Measurements from ENCODE around the gene GMPS. TPM values are rescaled to one million over a fixed set of nuclear protein-coding genes. Genes with fewer than 3 reads are reported as not detected.
A peak's percentile ranks its signal among the peaks of the same experiment; 100 is the strongest.
"Not testable (repeated sequence)": the region's sequence is repeated elsewhere in the genome, so short reads cannot be mapped to it uniquely, and the experiment has no call there.

GMPS gene
- total RNA-seq, 6 donors from 2014 or later = 9.4 to 38.0 (median 28.5) TPM

DNA sequence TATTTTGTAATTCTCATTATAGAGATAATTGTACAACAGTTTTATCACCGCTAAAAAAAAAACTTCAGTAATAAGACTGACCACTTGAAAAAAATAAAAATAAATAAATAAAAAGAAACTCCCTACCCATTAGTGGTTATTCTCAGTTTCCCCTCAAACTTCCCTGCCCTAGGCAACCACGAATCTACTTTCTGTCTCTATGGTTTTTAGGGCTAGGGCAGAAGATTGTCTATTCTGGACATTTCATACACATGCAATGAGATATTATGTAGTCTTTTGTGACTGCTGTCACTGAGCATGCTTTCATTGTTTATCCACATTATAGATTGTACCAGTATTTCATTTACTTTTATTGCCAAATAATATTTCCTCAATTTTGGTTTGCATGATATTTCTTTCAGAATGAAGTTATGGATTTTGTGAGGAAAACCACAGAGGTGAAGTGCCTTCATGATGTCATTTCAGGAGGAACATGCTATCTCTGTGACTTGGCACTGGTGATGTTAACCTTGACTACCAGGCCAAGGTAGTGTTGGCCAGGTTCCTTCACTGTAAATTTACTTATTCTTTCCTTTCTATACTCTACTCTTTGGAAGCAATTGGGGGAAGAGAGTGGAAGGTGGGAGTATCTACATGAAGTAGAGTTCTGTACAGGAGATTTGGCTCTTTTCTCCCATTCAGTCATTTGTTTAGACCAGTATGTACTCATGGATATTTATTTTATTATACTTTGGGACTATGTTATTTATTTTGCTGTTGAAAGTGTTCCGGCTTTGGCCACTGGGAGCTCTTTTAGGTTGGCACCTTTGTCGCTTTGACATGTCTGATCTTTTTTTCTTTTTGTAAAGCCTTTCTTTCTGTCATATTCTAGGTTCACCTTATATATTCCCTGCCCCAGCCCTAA, 86.3 kb downstream of the GMPS start:
- H3K36me3 ChIP-seq = no peaks in the 10 kb centered on the region
- H3K27me3 ChIP-seq = no peaks in the 10 kb centered on the region
- no peak overlapping the region for H3K27ac ChIP-seq
- ATAC-seq (ENCODE audit: low FRiP score in 2 of 2) = no peak
- TF ChIP-seq, protein P1, sequence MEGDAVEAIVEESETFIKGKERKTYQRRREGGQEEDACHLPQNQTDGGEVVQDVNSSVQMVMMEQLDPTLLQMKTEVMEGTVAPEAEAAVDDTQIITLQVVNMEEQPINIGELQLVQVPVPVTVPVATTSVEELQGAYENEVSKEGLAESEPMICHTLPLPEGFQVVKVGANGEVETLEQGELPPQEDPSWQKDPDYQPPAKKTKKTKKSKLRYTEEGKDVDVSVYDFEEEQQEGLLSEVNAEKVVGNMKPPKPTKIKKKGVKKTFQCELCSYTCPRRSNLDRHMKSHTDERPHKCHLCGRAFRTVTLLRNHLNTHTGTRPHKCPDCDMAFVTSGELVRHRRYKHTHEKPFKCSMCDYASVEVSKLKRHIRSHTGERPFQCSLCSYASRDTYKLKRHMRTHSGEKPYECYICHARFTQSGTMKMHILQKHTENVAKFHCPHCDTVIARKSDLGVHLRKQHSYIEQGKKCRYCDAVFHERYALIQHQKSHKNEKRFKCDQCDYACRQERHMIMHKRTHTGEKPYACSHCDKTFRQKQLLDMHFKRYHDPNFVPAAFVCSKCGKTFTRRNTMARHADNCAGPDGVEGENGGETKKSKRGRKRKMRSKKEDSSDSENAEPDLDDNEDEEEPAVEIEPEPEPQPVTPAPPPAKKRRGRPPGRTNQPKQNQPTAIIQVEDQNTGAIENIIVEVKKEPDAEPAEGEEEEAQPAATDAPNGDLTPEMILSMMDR (IDR thresholded peaks at IDR 0.05) = peak in 1 of 6 experiments; percentile 13
- TF ChIP-seq EP300 (IDR thresholded peaks at IDR 0.05) = no peak
- no peak for DNase-seq
- H3K4me3 ChIP-seq = no peak overlapping the region
- H3K4me1 ChIP-seq = peaks cover 0 to 10% (median 2%) of the 10 kb centered on the region in 4 donors
- H3K9me3 ChIP-seq = no peaks in the 10 kb centered on the region
- WGBS, 2 donors = 82 to 87% methylated on average over 4 of the region's 4 CpGs

DNA sequence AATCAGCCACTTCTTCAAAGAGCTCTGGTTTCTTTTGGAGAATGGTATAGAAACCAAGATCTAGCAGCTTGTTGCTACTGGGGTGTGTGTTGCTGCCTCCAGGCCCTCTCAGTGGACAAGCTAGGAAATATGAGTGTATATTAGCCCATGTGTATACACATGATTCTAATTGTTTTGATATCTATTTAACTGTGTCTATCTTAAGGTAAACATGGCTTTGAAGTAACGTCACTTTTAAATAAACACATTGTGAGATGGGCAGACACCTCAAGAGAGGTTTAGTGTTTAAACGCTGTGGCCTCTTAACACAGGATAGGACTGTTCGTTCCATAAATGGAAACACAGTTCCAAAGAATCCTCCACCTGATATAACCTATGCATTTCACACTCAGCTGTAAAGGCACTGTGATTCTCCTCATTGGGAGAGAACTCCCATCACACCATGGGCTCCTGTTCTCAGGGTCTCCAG, 87.0 kb downstream of the GMPS start:
- peaks cover 0 to 10% (median 2%) of the 10 kb centered on the region in 4 donors for H3K4me1 ChIP-seq
- no peak overlapping the region for H3K4me3 ChIP-seq
- no peaks in the 10 kb centered on the region for H3K36me3 ChIP-seq
- ATAC-seq (ENCODE audit: low FRiP score in 2 of 2) (no peak), DNase-seq (no peak)
- WGBS, 2 donors = 37 to 43% methylated on average over 3 of the region's 3 CpGs
- H3K27me3 ChIP-seq = no peaks in the 10 kb centered on the region
- no peaks in the 10 kb centered on the region for H3K9me3 ChIP-seq
- TF ChIP-seq POLR2A (IDR thresholded peaks at IDR 0.05) (no peak), EP300 (IDR thresholded peaks at IDR 0.05) (no peak), POLR2AphosphoS5 (IDR thresholded peaks at IDR 0.05) (no peak)
- TF ChIP-seq, protein P1 (IDR thresholded peaks at IDR 0.05) = no peak
- H3K27ac ChIP-seq = no peak overlapping the region

DNA sequence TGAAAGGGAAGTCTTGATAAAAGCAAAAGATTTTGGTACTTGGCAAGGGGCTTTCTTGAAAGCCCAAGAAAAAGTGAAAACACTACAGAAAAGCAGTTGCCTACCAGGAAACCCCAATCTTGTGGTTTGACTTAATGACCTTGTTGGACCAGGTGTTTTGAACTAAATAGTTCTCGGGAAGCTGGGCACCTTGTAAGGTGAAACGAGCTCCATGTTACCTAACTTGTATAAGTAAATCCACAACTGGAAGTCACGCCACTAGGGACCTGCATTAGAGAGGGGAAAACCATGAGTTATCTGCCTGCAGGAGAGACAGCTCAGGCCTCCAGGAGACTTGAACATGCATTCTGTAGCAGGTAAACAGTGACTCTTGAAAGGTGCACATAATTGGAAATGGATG, 88.2 kb downstream of the GMPS start:
- TF ChIP-seq EP300 (IDR thresholded peaks at IDR 0.05) = no peak
- no peak for TF ChIP-seq POLR2AphosphoS5 (IDR thresholded peaks at IDR 0.05)
- TF ChIP-seq, protein P1 (IDR thresholded peaks at IDR 0.05) = no peak
- TF ChIP-seq POLR2A (IDR thresholded peaks at IDR 0.05) = no peak

DNA sequence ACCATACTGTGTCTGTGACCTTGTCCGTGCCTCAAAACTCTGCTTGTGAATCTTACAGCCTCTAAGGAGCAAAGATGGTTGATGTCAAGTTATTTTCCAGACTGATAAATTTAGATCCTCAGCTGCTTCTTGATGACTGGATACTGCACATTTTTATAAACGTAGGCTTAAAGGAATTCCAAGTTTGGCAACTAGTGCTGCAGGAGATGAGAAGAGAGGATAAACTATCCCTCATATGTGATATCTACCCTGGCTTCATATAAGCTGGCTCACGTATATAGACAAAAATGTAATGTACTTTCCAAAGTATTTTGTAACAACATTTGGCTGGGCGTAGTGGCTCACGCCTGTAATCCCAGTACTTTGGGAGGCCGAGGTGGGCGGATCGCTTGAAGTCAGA, 89.6 kb downstream of the GMPS start:
- Histone ChIP-seq H3K4me3 (no peak overlapping the region), H3K9me3 (no peaks in the 10 kb centered on the region), H3K27me3 (no peaks in the 10 kb centered on the region), H3K27ac (no peak overlapping the region), H3K4me1 (peaks cover 0 to 10% (median 2%) of the 10 kb centered on the region in 4 donors), H3K36me3 (no peaks in the 10 kb centered on the region)
- DNase-seq (no peak), ATAC-seq (ENCODE audit: low FRiP score in 2 of 2) (peak in 1 of 2 donors; percentile 88)
- TF ChIP-seq, protein P1 (IDR thresholded peaks at IDR 0.05) = no peak
- TF ChIP-seq EP300 (IDR thresholded peaks at IDR 0.05) (no peak), POLR2A (IDR thresholded peaks at IDR 0.05) (no peak), POLR2AphosphoS5 (IDR thresholded peaks at IDR 0.05) (no peak)
- WGBS, 2 donors = 87 to 89% methylated on average over 8 of the region's 8 CpGs

More for the DNA sequence above, 88.2 kb downstream of the GMPS start:
- Histone ChIP-seq H3K9me3 (no peaks in the 10 kb centered on the region), H3K36me3 (no peaks in the 10 kb centered on the region), H3K27me3 (no peaks in the 10 kb centered on the region), H3K4me1 (peaks cover 0 to 10% (median 2%) of the 10 kb centered on the region in 4 donors), H3K4me3 (no peak overlapping the region), H3K27ac (no peak overlapping the region)
- 58 to 76% methylated on average over 3 of the region's 3 CpGs for WGBS, 2 donors
- ATAC-seq (ENCODE audit: low FRiP score in 2 of 2) (no peak), DNase-seq (no peak)

DNA sequence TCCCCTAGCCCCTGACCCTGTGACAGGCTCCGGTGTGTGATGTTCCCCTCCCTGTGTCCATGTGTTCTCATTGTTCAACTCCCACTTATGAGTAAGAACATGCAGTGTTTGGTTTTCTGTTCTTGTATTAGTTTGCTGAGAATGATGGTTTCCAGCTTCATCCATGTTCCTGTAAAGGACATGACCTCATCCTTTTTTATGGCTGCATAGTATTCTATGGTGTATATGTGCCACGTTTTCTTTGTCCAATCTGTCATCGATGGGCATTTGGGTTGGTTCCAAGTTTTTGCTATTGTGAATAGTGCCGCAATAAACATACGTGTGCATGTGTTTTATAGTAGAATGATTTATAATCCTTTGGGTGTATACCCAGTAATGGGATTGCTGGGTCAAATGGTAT, 90.6 kb downstream of the GMPS start:
- H3K36me3 ChIP-seq; DNase-seq; H3K4me3 ChIP-seq; ATAC-seq (ENCODE audit: low FRiP score in 2 of 2); H3K9me3 ChIP-seq; H3K27ac ChIP-seq; H3K27me3 ChIP-seq; H3K4me1 ChIP-seq: not testable (repeated sequence)
- WGBS, 2 donors = 88 to 92% methylated on average over 5 of the region's 5 CpGs
